Neural cell (in vitro differentiated cells): Measurements from ENCODE around the gene P2RX6. TPM values are rescaled to one million over a fixed set of nuclear protein-coding genes. Genes with fewer than 3 reads are reported as not detected.

Experiments used
- H2AFZ ChIP-seq: fragments of 200-600, 300-800 bp; sonication (generic), shearing (Covaris generic); 2 replicates; pipeline ENCODE4 v1.6.0; 2014; ENCODE audit warnings: low read depth, mild to moderate bottlenecking, antibody characterized with exemption, low read length, moderate library complexity
- H3F3A ChIP-seq: fragments of 200-600 bp; shearing (Covaris generic); 2 replicates; pipeline ENCODE4 v1.6.1; 2016; ENCODE audit warnings: mild to moderate bottlenecking, moderate library complexity, mixed read lengths, antibody characterized with exemption, low read length; ENCODE audit not compliant: insufficient read depth, poor library complexity, severe bottlenecking
- H3K27ac ChIP-seq: fragments of 200-600, 300-800 bp; sonication (generic), shearing (Covaris generic); 2 replicates; pipeline ENCODE4 v1.5.1; 2014; ENCODE audit warnings: mild to moderate bottlenecking, low read length, moderate library complexity
- H3K27me3 ChIP-seq: fragments of 300-800, 200-600 bp; sonication (generic), shearing (Covaris generic); 2 replicates; pipeline ENCODE4 v1.6.0; 2014; ENCODE audit warnings: mild to moderate bottlenecking, low read depth, low read length, moderate library complexity; ENCODE audit not compliant: insufficient read depth
- H3K36me3 ChIP-seq: fragments of 300-800, 200-600 bp; sonication (generic), shearing (Covaris generic); 2 replicates; pipeline ENCODE4 v1.5.1; 2014; ENCODE audit warnings: mild to moderate bottlenecking, antibody characterized with exemption, low read length, moderate library complexity; ENCODE audit not compliant: insufficient read depth
- H3K4me2 ChIP-seq: fragments of 300-800, 200-600 bp; sonication (generic), shearing (Covaris generic); 2 replicates; pipeline ENCODE4 v1.6.0; 2014; ENCODE audit warnings: mild to moderate bottlenecking, low read length
- H3K4me3 ChIP-seq: fragments of 300-800, 200-600 bp; sonication (generic), shearing (Covaris generic); 2 replicates; pipeline ENCODE4 v1.5.1; 2014; ENCODE audit warnings: mild to moderate bottlenecking, low read length, moderate library complexity
- H3K79me2 ChIP-seq: fragments of 200-600 bp; shearing (Covaris generic); replicated peaks from 2 replicates; pipeline ENCODE4 v1.6.0; 2014; ENCODE audit warnings: mild to moderate bottlenecking, low read length, moderate library complexity; ENCODE audit not compliant: insufficient read depth
- H3K9ac ChIP-seq: fragments of 300-800, 200-600 bp; sonication (generic), shearing (Covaris generic); 2 replicates; pipeline ENCODE4 v1.6.1; 2016; ENCODE audit warnings: mild to moderate bottlenecking, low read length, mixed read lengths
- H3K9me2 ChIP-seq: fragments of 200-600 bp; shearing (Covaris generic); 2 replicates; pipeline ENCODE4 v1.6.1; 2016; ENCODE audit warnings: mild to moderate bottlenecking, low read length, mixed read lengths; ENCODE audit not compliant: insufficient read depth
- H3K9me3 ChIP-seq: fragments of 200-600, 300-800 bp; sonication (generic), shearing (Covaris generic); 2 replicates; pipeline ENCODE4 v1.6.1; 2016; ENCODE audit warnings: mild to moderate bottlenecking, mixed run types, low read length, moderate library complexity, mixed read lengths
- H4K20me1 ChIP-seq: fragments of 200-600 bp; shearing (Covaris generic); 2 replicates; pipeline ENCODE4 v1.6.1; 2016; ENCODE audit warnings: mild to moderate bottlenecking, mixed run types; ENCODE audit not compliant: insufficient read depth
- CTCF ChIP-seq: fragments of 450-650 bp; IDR thresholded peaks from 2 replicates; pipeline ENCODE4 v1.5.1; 2014; ENCODE audit warnings: antibody characterized with exemption, mild to moderate bottlenecking, moderate library complexity; ENCODE audit not compliant: poor library complexity, severe bottlenecking
- EP300 ChIP-seq: fragments of 450-650 bp; conservative IDR thresholded peaks from 2 replicates; pipeline ENCODE4 v1.6.1; 2014; ENCODE audit warnings: antibody characterized with exemption, mild to moderate bottlenecking, moderate library complexity; ENCODE audit not compliant: poor library complexity, severe bottlenecking
- EZH2 ChIP-seq: fragments of 200-600, 300-800 bp; shearing (Covaris generic), sonication (generic); IDR thresholded peaks from 2 replicates; pipeline ENCODE4 v1.6.1; 2014; ENCODE audit warnings: antibody characterized with exemption, low read length, borderline replicate concordance, mild to moderate bottlenecking; ENCODE audit not compliant: insufficient read depth, poor library complexity, severe bottlenecking
- MXI1 ChIP-seq: fragments of 450-650 bp; conservative IDR thresholded peaks from 2 replicates; pipeline ENCODE4 v1.6.1; 2014; ENCODE audit warnings: antibody characterized with exemption, mild to moderate bottlenecking; ENCODE audit not compliant: poor library complexity, severe bottlenecking
- POLR2AphosphoS5 ChIP-seq: IDR thresholded peaks from 2 replicates; pipeline ENCODE4 v1.6.1; 2012
- RAD21 ChIP-seq: fragments of 450-650 bp; conservative IDR thresholded peaks from 2 replicates; pipeline ENCODE4 v1.6.1; 2014; ENCODE audit warnings: antibody characterized with exemption, mild to moderate bottlenecking, moderate library complexity
- REST ChIP-seq: IDR thresholded peaks from 2 replicates; pipeline ENCODE4 v1.6.1; 2012; ENCODE audit warnings: borderline replicate concordance
- SMC3 ChIP-seq: fragments of 450-650 bp; conservative IDR thresholded peaks from 2 replicates; pipeline ENCODE4 v1.6.1; 2014; ENCODE audit warnings: antibody characterized with exemption, mild to moderate bottlenecking, moderate library complexity; ENCODE audit not compliant: poor library complexity
- TAF1 ChIP-seq: IDR thresholded peaks from 2 replicates; pipeline ENCODE4 v1.6.1; 2012; ENCODE audit warnings: low read depth
- polyA plus RNA-seq: library from polyadenylated mRNA; depleted of rRNA; stranded (reverse); fragments of >200 nt; gene quantifications from 2 replicates; pipeline ENCODE4 v1.2.3, GENCODE V29; 2014

P2RX6 gene
- polyA plus RNA-seq, 1 donor from 2014 or later: 0.17 TPM

- Histone ChIP-seq H3K27ac (no peak overlapping the region), H3K4me2 (no peak overlapping the region), H4K20me1 (no peaks in the 10 kb centered on the region), H3K9me2 (no peaks in the 10 kb centered on the region), H3K9me3 (no peaks in the 10 kb centered on the region), H3K27me3 (no peaks in the 10 kb centered on the region), H3K79me2 (no peaks in the 10 kb centered on the region), H3K9ac (no peak overlapping the region), H3K4me3 (no peak overlapping the region), H3K36me3 (no peaks in the 10 kb centered on the region), H3F3A (no peaks in the 10 kb centered on the region), H2AFZ (no peak overlapping the region)
- TF ChIP-seq EZH2 (no peak), EP300 (no peak), POLR2AphosphoS5 (no peak), REST (no peak), TAF1 (no peak), RAD21 (no peak), SMC3 (no peak), MXI1 (no peak), CTCF (no peak)
These were observed 58.1 kb downstream of the P2RX6 start for GRCh38 chr22:21073023-21073422.

- Histone ChIP-seq H3K27ac (no peak overlapping the region), H3K27me3 (no peaks in the 10 kb centered on the region), H3K4me3 (no peak overlapping the region), H3F3A (no peaks in the 10 kb centered on the region), H3K9ac (no peak overlapping the region), H4K20me1 (no peaks in the 10 kb centered on the region), H3K36me3 (no peaks in the 10 kb centered on the region), H3K79me2 (no peaks in the 10 kb centered on the region), H2AFZ (no peak overlapping the region), H3K4me2 (no peak overlapping the region), H3K9me2 (no peaks in the 10 kb centered on the region), H3K9me3 (no peaks in the 10 kb centered on the region)
- TF ChIP-seq RAD21 (no peak), EP300 (no peak)
These were observed 58.5 kb downstream of the P2RX6 start for GRCh38 chr22:21073482-21073881.

GRCh38 chr22:21074102-21074715, 59.2 kb downstream of the P2RX6 start:
- H3K4me2 ChIP-seq: no peak overlapping the region

More at GRCh38 chr22:21074102-21074715, 59.2 kb downstream of the P2RX6 start:
- no peaks in the 10 kb centered on the region for H3K9me3 ChIP-seq
- H3K27me3 ChIP-seq: no peaks in the 10 kb centered on the region
- no peaks in the 10 kb centered on the region for H3F3A ChIP-seq
- no peaks in the 10 kb centered on the region for H4K20me1 ChIP-seq
- no peaks in the 10 kb centered on the region for H3K36me3 ChIP-seq
- no peak overlapping the region for H3K27ac ChIP-seq
- no peaks in the 10 kb centered on the region for H3K9me2 ChIP-seq
- H3K79me2 ChIP-seq: no peaks in the 10 kb centered on the region
- no peak overlapping the region for H3K9ac ChIP-seq
- H3K4me3 ChIP-seq: no peak overlapping the region
- no peak for TF ChIP-seq SMC3
- no peak for TF ChIP-seq EP300
- no peak for TF ChIP-seq REST
- no peak for TF ChIP-seq POLR2AphosphoS5
- no peak for TF ChIP-seq CTCF
- H2AFZ ChIP-seq: no peak overlapping the region
